Nephron progenitor cell (in vitro differentiated cells): Measurements from ENCODE around the gene FMNL2.
A peak's percentile ranks its signal among the peaks of the same experiment; 100 is the strongest.

Experiments
- DNase-seq: peaks from one replicate; pipeline ENCODE4 v3.0.0; 2021
- H3K27ac Mint-ChIP-seq: 2 replicates; pipeline ENCODE4 v1.8.0; 2021; ENCODE audit warnings: mild to moderate bottlenecking, moderate library complexity, mixed read lengths
- H3K27me3 Mint-ChIP-seq: 2 replicates; pipeline ENCODE4 v1.8.0; 2021; ENCODE audit warnings: mild to moderate bottlenecking, low read depth, mixed read lengths; ENCODE audit not compliant: poor library complexity
- H3K36me3 Mint-ChIP-seq: 2 replicates; pipeline ENCODE4 v1.8.0; 2021; ENCODE audit warnings: low read depth, mixed read lengths
- H3K4me1 Mint-ChIP-seq: 2 replicates; pipeline ENCODE4 v1.8.0; 2021; ENCODE audit warnings: mixed read lengths
- H3K4me3 Mint-ChIP-seq: 2 replicates; pipeline ENCODE4 v1.8.0; 2021; ENCODE audit warnings: mild to moderate bottlenecking, moderate library complexity, mixed read lengths
- H3K9me3 Mint-ChIP-seq: 2 replicates; pipeline ENCODE4 v1.8.0; 2021; ENCODE audit warnings: mild to moderate bottlenecking, moderate library complexity, mixed read lengths
- TF ChIP-seq, protein P1 (sequence below): fragments of 200-600 bp; sonication (generic); IDR thresholded peaks from 2 replicates; pipeline ENCODE4 v1.5.0; 2021; ENCODE audit warnings: antibody characterized with exemption

The FMNL2 gene

DNA sequence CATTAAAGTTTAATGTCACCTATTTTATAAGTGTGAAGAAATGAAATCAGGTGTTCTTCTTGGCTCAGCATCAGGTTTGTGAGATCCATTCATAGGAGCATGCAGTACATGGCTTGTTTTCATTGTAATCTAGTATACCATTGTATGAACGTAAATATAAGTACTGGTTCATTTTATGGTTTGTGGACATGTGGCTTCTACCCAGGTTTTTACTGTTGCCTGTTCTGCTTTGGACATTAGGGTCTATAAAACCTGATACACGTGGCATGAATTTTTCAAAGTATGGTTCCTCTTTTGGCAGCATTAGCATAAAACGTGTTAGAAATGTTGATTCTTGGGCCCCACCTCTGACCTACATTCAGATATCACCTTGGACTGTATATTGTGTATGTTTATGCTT lies 206.7 kb downstream of the FMNL2 start:
- Mint-ChIP-seq H3K36me3 (peaks cover 25% of the 10 kb centered on the region), H3K9me3 (no peaks in the 10 kb centered on the region), H3K4me1 (peaks cover 16% of the 10 kb centered on the region), H3K4me3 (no peak overlapping the region), H3K27ac (no peak overlapping the region), H3K27me3 (no peaks in the 10 kb centered on the region)
- TF ChIP-seq, protein P1, sequence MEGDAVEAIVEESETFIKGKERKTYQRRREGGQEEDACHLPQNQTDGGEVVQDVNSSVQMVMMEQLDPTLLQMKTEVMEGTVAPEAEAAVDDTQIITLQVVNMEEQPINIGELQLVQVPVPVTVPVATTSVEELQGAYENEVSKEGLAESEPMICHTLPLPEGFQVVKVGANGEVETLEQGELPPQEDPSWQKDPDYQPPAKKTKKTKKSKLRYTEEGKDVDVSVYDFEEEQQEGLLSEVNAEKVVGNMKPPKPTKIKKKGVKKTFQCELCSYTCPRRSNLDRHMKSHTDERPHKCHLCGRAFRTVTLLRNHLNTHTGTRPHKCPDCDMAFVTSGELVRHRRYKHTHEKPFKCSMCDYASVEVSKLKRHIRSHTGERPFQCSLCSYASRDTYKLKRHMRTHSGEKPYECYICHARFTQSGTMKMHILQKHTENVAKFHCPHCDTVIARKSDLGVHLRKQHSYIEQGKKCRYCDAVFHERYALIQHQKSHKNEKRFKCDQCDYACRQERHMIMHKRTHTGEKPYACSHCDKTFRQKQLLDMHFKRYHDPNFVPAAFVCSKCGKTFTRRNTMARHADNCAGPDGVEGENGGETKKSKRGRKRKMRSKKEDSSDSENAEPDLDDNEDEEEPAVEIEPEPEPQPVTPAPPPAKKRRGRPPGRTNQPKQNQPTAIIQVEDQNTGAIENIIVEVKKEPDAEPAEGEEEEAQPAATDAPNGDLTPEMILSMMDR, result no peak
- DNase-seq, result no peak

DNA sequence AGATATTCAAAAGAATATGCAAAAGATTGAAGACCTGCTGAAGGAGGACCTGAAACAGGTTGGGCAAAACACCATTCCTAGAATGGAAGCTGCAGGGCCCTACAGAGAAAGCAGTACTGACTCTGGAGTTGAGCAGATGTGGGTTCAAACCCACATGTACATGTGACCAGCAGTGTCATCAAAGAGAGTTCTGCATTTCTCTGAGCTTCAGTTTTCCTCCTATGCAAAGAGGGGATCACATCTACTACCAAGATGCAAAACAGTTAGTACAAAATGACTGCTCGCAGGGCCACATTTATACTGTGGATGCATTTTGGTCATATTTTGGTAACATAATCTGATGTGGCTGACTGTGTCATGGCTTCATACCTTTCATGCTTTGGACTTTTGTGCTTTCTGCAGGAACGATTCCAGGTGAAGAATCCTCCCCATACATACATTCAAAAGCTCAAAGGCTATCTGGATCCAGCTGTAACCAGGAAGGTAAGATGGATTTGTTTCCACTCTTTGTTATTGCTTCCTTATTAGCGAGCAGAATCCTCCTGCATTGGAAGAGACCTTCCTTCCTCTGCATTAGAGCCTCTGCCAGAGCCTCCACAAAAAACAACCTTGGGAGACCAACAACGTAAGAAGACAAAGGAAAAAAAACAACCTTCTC lies 207.5 kb downstream of the FMNL2 start:
- DNase-seq, result no peak
- no peak overlapping the region for H3K4me3 Mint-ChIP-seq
- peak overlapping the region; percentile 72 for H3K27ac Mint-ChIP-seq
- TF ChIP-seq, protein P1, result no peak
- H3K4me1 Mint-ChIP-seq, result peaks cover 18% of the 10 kb centered on the region
- peaks cover 25% of the 10 kb centered on the region for H3K36me3 Mint-ChIP-seq
- H3K27me3 Mint-ChIP-seq, result no peaks in the 10 kb centered on the region
- H3K9me3 Mint-ChIP-seq, result no peaks in the 10 kb centered on the region

DNA sequence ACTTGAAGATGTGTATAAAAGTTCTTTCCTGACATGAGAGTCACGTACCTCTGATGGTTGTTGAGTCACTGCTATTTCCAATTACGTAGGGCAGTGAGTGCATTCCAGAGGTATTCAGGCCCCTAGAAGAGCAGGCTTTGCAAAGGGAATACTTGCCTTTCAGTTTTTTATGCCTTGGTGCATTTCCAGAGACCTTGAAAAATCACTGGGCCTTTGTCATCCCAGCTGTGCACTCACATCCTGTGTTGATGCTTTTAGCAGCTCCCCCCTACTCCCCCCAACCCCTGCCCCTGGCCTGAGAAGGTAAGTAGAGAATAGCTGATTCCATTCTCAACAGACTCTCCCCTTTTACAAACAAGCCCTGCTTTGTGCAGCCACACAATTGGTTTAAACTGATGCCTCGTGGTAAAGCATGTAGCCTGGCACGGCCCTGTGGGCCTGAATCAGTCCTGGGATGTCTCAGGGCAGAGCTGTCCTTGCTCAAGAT lies 208.1 kb downstream of the FMNL2 start:
- peak overlapping the region; percentile 72 for H3K27ac Mint-ChIP-seq
- H3K4me3 Mint-ChIP-seq, result no peak overlapping the region
- TF ChIP-seq, protein P1, result no peak
- H3K36me3 Mint-ChIP-seq, result peaks cover 26% of the 10 kb centered on the region
- no peaks in the 10 kb centered on the region for H3K27me3 Mint-ChIP-seq
- peaks cover 24% of the 10 kb centered on the region for H3K4me1 Mint-ChIP-seq
- no peaks in the 10 kb centered on the region for H3K9me3 Mint-ChIP-seq
- no peak for DNase-seq

DNA sequence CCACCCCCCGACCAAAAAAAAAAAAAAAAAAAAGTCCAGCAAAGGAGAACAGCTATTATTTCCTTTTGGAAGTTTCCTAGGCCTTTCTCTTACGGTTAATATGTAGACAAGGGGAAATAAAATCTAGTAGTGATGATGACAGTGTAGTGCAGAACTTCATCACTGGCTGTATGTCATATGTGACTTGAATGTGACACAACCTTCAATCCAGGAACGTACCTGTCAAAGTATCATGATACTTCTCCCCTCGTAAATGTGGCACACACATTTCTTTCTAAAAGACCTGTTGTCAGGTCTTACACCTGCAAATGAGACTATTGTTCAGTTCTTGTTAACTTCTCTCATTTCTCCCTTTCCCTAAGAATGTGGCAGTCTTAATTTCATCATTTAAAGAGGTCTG lies 208.7 kb downstream of the FMNL2 start:
- Mint-ChIP-seq H3K27ac (no peak overlapping the region), H3K4me3 (no peak overlapping the region), H3K9me3 (no peaks in the 10 kb centered on the region), H3K4me1 (peaks cover 24% of the 10 kb centered on the region), H3K27me3 (no peaks in the 10 kb centered on the region), H3K36me3 (peaks cover 29% of the 10 kb centered on the region)
- TF ChIP-seq, protein P1, result no peak
- DNase-seq, result no peak

DNA sequence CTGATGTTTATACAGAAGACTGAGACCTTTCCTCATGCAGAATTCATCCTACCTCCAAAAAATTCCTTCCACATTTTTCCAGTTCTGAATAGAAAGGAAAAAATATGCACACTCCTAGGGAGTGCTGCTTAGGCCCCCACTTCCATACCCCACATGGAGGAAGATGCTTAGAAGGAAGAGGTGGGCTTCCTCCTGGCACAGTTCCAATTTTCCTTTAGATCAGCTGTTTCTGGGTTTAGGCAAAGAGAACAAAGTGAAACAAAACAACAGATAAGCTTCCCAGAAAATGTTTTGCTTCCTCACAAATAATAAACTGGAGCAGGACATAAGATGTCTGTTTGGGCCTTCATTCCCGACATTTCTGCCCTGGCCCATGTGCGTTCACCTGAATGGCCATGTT lies 209.7 kb downstream of the FMNL2 start:
- Mint-ChIP-seq H3K4me1 (peaks cover 29% of the 10 kb centered on the region), H3K9me3 (no peaks in the 10 kb centered on the region), H3K27ac (no peak overlapping the region), H3K36me3 (peaks cover 34% of the 10 kb centered on the region), H3K27me3 (no peaks in the 10 kb centered on the region), H3K4me3 (no peak overlapping the region)
- no peak for DNase-seq
- TF ChIP-seq, protein P1, result no peak

DNA sequence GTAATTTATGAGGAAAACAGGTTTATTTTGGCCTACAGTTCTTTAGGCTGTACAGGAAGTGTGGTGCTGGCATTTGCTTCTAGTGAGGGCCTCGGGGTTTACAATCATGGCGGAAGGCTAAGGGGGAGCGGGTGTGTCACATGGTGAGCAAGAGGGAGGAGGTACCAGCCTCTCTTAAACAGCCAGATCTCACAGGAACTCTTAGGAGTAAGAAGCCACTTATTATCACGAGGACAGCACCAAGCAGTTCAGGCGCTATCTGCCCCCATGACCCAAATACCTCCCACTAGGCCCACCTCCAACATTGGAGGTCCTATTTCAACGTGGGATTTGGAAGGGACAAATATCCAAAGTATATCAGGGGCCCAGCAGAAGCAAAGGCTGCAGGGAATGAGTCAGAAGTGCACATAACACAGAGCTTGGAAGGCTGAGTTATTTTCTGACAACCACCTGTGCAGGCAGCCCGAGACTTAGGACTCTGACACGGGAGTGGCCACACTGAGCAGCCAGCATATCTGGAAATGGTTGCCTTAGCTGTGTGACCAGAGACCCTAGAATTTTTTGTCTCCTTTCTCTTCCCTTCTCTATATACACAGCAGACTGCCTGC lies 211.4 kb downstream of the FMNL2 start:
- peaks cover 46% of the 10 kb centered on the region for H3K36me3 Mint-ChIP-seq
- peak overlapping the region; percentile 54 for H3K27ac Mint-ChIP-seq
- H3K4me1 Mint-ChIP-seq, result peaks cover 36% of the 10 kb centered on the region
- no peaks in the 10 kb centered on the region for H3K27me3 Mint-ChIP-seq
- H3K9me3 Mint-ChIP-seq, result no peaks in the 10 kb centered on the region
- H3K4me3 Mint-ChIP-seq, result no peak overlapping the region
- TF ChIP-seq, protein P1, result no peak
- DNase-seq, result no peak
